ENCODE data around the gene PPP1R26. TPM values are rescaled to one million over a fixed set of nuclear protein-coding genes. Genes with fewer than 3 reads are reported as not detected.

Gene PPP1R26
- total RNA-seq, 1 experiment from 2014 or later, result 46.9 TPM

- intact Hi-C loops (cut with micrococcal nuclease; ENCODE audit: unreplicated experiment), result no loop called here
- Histone ChIP-seq H3K27me3 (ENCODE audit: insufficient read depth, low read depth) (peaks cover 74% of the 10 kb centered on the region), H3K27ac (no peak overlapping the region), H3K4me3 (no peak overlapping the region), H3F3A (ENCODE audit: insufficient read depth, low read depth) (no peaks in the 10 kb centered on the region), H3K9me3 (ENCODE audit: insufficient read depth, low read depth) (no peaks in the 10 kb centered on the region), H3K36me3 (ENCODE audit: low read depth) (no peaks in the 10 kb centered on the region), H2AFZ (no peak overlapping the region), H3K9me2 (ENCODE audit: insufficient read depth) (no peaks in the 10 kb centered on the region), H3K79me2 (ENCODE audit: low read depth) (no peaks in the 10 kb centered on the region), H4K20me1 (ENCODE audit: insufficient read depth) (no peaks in the 10 kb centered on the region), H3K4me2 (no peak overlapping the region), H3K4me1 (replicated peaks; ENCODE audit: insufficient read depth) (no peaks in the 10 kb centered on the region)
- POLR2A ChIA-PET (ENCODE audit: unreplicated experiment), result no interaction called here
- TF ChIP-seq CTCF (conservative IDR thresholded peaks at IDR 0.05) (no peak), EZH2 (IDR thresholded peaks at IDR 0.05; ENCODE audit: low read depth) (no peak)
- DNase-seq, result no peak
- BruUV-seq (replicated peaks), result no TSS peak
- CTCF ChIA-PET, result no interaction called here
Measured at GRCh38 chr9:135530146-135530545, 50.6 kb downstream of the PPP1R26 start.

- ChIA-PET POLR2A (ENCODE audit: unreplicated experiment) (no interaction called here), CTCF (interaction anchor here (0.6 kb wide), 2 partner anchors 675 to 841 kb away, joined by 3 to 4 read pairs; no protein-coding TSS in a partner anchor)
- Histone ChIP-seq H3K9me3 (ENCODE audit: insufficient read depth, low read depth) (no peaks in the 10 kb centered on the region), H3K9me2 (ENCODE audit: insufficient read depth) (no peaks in the 10 kb centered on the region), H4K20me1 (ENCODE audit: insufficient read depth) (no peaks in the 10 kb centered on the region), H3K27ac (no peak overlapping the region), H3F3A (ENCODE audit: insufficient read depth, low read depth) (no peaks in the 10 kb centered on the region), H3K36me3 (ENCODE audit: low read depth) (no peaks in the 10 kb centered on the region), H3K4me1 (replicated peaks; ENCODE audit: insufficient read depth) (no peaks in the 10 kb centered on the region), H3K79me2 (ENCODE audit: low read depth) (no peaks in the 10 kb centered on the region), H3K4me2 (no peak overlapping the region), H3K27me3 (ENCODE audit: insufficient read depth, low read depth) (peaks cover 75% of the 10 kb centered on the region), H2AFZ (no peak overlapping the region), H3K4me3 (no peak overlapping the region)
- DNase-seq, result no peak
- TF ChIP-seq EZH2 (IDR thresholded peaks at IDR 0.05; ENCODE audit: low read depth), result no peak
- TF ChIP-seq CTCF (conservative IDR thresholded peaks at IDR 0.05), result no peak
- BruUV-seq (replicated peaks), result no TSS peak
- intact Hi-C loops (cut with micrococcal nuclease; ENCODE audit: unreplicated experiment), result no loop called here
Measured at GRCh38 chr9:135531096-135531495, 51.5 kb downstream of the PPP1R26 start.

GRCh38 chr9:135533113-135533512 is 53.5 kb downstream of the PPP1R26 start:
- Histone ChIP-seq H3K4me2 (no peak overlapping the region), H2AFZ (no peak overlapping the region), H3K27ac (no peak overlapping the region), H3K9me3 (ENCODE audit: insufficient read depth, low read depth) (no peaks in the 10 kb centered on the region), H3K4me1 (replicated peaks; ENCODE audit: insufficient read depth) (no peaks in the 10 kb centered on the region), H3F3A (ENCODE audit: insufficient read depth, low read depth) (no peaks in the 10 kb centered on the region), H3K36me3 (ENCODE audit: low read depth) (no peaks in the 10 kb centered on the region), H4K20me1 (ENCODE audit: insufficient read depth) (no peaks in the 10 kb centered on the region), H3K9me2 (ENCODE audit: insufficient read depth) (no peaks in the 10 kb centered on the region), H3K27me3 (ENCODE audit: insufficient read depth, low read depth) (peaks cover 90% of the 10 kb centered on the region), H3K4me3 (no peak overlapping the region), H3K79me2 (ENCODE audit: low read depth) (no peaks in the 10 kb centered on the region)
- intact Hi-C loops (cut with micrococcal nuclease; ENCODE audit: unreplicated experiment), result no loop called here
- ChIA-PET POLR2A (ENCODE audit: unreplicated experiment) (no interaction called here), CTCF (no interaction called here)
- no TSS peak for BruUV-seq (replicated peaks)
- no peak for DNase-seq
- TF ChIP-seq CTCF (conservative IDR thresholded peaks at IDR 0.05) (no peak), EZH2 (IDR thresholded peaks at IDR 0.05; ENCODE audit: low read depth) (no peak)

Data from PC-9 (cell line).